Left renal pelvis (tissue), 4 donors: ENCODE results near the gene FDPS. TPM values are rescaled to one million over a fixed set of nuclear protein-coding genes. Genes with fewer than 3 reads are reported as not detected.
A peak's percentile ranks its signal among the peaks of the same experiment; 100 is the strongest.
"Not testable (repeated sequence)": the region's sequence is repeated elsewhere in the genome, so short reads cannot be mapped to it uniquely, and the experiment has no call there.

Experiments used
- DNase-seq, 4 donors: peaks; one replicate each; pipeline ENCODE4 v3.0.0-alpha.2; 2013; ENCODE audit warnings: low read depth in 4 of 4, low spot score in 3 of 4
- polyA plus RNA-seq, 4 donors: library from polyadenylated mRNA; unstranded; fragments of 120-200 nt; gene quantifications; one replicate each; pipeline ENCODE4 v1.2.1, GENCODE V29; 2013; ENCODE audit not compliant: insufficient read length in 4 of 4

The FDPS gene
- polyA plus RNA-seq, 4 donors = 110 to 201 (median 171) TPM

DNA sequence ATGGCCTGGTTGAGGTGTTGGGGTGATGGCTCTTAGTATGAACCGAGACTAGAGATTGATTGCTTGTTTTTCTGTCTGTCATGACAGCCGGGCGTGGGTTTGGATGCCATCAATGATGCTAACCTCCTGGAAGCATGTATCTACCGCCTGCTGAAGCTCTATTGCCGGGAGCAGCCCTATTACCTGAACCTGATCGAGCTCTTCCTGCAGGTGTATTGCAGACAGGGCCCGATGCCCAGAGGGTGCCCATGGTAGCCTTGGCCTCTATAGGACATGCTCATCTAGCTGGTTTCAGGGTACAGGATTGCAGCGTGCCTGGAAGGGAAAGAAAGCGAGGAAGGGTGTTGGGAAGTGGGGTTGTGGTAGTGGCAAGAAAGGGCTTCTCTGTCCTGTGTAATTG is 9.4 kb downstream of the FDPS start:
- no peak for DNase-seq

DNA sequence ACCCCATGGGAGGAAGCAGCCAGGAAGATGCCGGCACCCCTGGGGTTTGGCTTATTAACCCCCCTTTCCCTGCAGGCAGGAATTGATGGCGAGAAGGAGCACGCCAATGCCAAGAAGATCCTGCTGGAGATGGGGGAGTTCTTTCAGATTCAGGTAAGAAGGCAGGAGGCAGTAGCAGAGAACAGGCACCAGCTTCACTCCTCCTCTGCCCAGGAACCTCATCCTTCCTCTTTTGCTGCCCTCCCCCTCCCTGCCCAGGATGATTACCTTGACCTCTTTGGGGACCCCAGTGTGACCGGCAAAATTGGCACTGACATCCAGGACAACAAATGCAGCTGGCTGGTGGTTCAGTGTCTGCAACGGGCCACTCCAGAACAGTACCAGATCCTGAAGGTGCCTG is 10.9 kb downstream of the FDPS start:
- no peak for DNase-seq

DNA sequence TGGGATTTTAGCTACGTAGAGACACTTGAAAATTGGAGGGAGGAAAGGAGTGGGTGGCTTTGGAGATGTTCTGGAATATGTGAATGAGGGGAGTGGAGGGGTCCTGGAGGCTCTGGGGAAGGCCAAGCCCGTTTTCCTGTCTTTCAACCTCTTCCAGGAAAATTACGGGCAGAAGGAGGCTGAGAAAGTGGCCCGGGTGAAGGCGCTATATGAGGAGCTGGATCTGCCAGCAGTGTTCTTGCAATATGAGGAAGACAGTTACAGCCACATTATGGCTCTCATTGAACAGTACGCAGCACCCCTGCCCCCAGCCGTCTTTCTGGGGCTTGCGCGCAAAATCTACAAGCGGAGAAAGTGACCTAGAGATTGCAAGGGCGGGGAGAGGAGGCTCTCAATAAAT is 11.6 kb downstream of the FDPS start:
- DNase-seq = no peak

GRCh38 chr1:155320661-155321617 is 12.3 kb downstream of the FDPS start, which contains the start of gene RUSC1:
RUSC1 (plus strand) TSS chr1:155320894; CDS start chr1:155321774, 880 bp downstream.
- no peak for DNase-seq

- DNase-seq = no peak
Measured at GRCh38 chr1:155321639-155322503, 13.2 kb downstream of the FDPS start.

GRCh38 chr1:155322571-155322952 is 13.9 kb downstream of the FDPS start:
- DNase-seq = no peak

GRCh38 chr1:155322953-155323728 is 14.5 kb downstream of the FDPS start:
- DNase-seq = peak; percentile 74 to 79 (median 77)

- DNase-seq = peak; percentile 74 to 79 (median 78)
Measured at GRCh38 chr1:155323729-155324036, 15.0 kb downstream of the FDPS start.

DNA sequence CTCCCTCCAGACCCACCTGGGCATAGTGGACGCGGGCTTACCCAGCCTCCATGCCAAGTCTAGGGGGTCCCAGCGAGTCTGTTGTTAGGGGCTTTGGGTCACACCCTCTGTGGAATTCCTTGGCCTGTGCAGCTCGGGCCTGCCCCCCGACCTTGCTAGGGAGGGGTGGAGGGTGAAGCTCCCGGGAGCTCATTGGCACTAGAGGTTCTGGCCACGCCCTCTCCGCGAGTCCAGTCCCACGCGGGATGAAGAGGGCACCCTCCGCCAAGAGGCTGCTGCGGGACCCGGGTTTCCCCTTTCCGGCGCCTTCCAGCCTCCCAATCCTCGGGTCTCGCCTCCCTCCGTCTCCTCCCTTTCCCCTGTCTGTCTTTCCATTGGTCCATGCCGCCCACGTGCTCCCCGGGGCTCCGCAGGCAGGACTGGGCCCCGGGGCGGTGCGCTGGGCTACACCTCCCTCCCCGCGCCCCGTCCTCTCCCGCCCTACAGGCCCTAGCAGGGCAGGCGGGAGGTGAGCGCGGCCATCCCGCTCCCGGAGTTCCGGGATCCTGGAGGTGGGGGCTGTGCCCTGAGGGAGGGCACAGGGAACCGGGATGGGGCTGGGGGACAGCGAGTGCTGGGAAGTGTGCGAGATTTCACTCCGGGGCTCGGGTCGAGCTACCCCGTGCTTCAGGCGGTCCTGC is 15.5 kb downstream of the FDPS start:
- DNase-seq = peak; percentile 83 to 89 (median 84)

- no peak for DNase-seq
Measured at GRCh38 chr1:155324717-155325602, 16.3 kb downstream of the FDPS start.

DNA sequence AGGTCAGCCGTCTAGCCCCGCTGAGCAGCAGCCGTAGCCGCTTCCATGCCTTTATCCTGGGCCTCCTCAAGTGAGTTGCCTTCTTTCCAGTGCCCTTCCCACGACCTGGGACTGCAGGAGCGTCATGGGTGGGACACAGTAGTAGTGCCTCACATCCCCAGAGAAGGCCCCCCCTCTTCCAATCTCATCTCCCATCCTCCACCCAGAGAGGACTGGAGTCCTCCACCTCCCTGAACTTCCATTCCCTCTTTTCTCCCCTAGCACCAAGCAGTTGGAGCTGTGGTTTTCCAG is 16.9 kb downstream of the FDPS start:
- no peak for DNase-seq

GRCh38 chr1:155326020-155326526 is 17.4 kb downstream of the FDPS start:
- no peak for DNase-seq

DNA sequence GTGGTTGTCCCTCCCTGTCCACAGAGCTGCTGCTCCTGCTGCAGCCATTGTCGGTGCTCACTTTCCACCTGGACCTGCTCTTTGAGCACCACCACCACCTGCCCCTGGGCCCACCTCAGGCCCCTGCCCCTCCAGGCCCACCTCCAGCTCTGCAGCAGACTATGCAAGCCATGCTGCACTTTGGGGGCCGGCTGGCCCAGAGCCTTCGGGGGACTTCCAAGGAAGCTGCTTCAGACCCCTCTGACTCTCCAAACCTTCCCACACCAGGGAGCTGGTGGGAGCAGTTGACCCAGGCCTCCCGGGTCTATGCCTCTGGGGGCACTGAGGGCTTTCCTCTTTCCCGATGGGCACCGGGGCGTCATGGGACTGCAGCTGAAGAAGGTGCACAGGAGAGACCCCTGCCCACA is 18.0 kb downstream of the FDPS start:
- no peak for DNase-seq

DNA sequence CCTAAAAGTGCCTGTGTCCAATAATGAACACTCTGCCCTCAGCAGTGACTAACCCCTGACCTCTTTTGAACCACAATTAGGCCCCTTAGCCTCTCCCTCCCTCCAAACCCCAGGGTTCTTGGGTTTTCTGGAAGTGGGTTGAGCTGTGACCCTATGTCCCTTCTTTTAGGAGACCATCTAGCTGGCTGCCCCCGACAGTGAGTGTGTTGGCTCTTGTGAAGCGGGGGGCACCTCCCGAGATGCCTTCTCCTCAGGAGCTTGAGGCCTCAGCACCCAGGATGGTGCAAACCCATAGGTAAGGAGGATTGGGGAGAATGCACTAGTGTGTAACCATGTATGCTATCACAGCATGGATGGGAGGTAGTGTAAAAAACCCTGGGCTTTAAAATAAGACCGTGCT is 19.3 kb downstream of the FDPS start:
- DNase-seq = no peak

GRCh38 chr1:155328856-155329255 is 20.2 kb downstream of the FDPS start:
- not testable (repeated sequence) for DNase-seq

- DNase-seq = no peak
Measured at GRCh38 chr1:155329980-155330598, 21.4 kb downstream of the FDPS start.

DNA sequence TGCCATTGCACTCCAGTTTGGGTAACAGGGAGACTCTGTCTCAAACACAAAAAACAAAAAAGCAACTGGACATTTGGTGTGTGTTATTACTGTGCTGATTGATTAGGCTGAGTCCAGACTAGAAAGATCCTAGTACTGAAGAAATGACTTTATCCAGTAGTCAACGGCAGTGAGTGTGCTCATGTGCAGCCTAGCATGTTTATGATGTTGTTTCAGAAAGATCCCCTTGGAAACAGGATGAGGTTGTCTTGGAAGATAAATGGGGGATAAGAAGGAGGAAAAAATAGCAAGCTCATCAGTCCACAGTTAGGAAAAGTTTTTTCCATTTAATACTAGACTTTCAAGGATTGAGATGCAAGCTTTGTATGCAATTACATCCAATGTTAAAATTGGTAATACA is 26.3 kb downstream of the FDPS start:
- DNase-seq = no peak

- DNase-seq = no peak
Measured at GRCh38 chr1:155339515-155340097, 30.9 kb downstream of the FDPS start.
